Endothelial cell of umbilical vein (primary cell): Measurements from ENCODE around the gene ZNRD2. TPM values are rescaled to one million over a fixed set of nuclear protein-coding genes. Genes with fewer than 3 reads are reported as not detected.

ENCODE experiments used
- BruUV-seq: library from RNA; stranded (reverse); fragments of 400-500 nt; replicated peaks from 2 replicates; lab custom pipeline; 2021; lab: Mats Ljungman, UMichigan
- CTCF ChIA-PET: fragments of 300-600, 350-600 bp; sonication (Branson Sonifier 250); formaldehyde crosslinking; loops from one replicate; lab custom pipeline; 2021; ENCODE audit warnings: antibody characterized with exemption, inconsistent platforms; lab: Charles Lee
- POLR2A ChIA-PET: fragments of 300-600, 350-600 bp; sonication (Branson Sonifier 250); formaldehyde crosslinking; loops from one replicate; lab custom pipeline; 2021; ENCODE audit warnings: antibody characterized with exemption, inconsistent platforms; lab: Charles Lee
- DNase-seq: peaks from one replicate; pipeline ENCODE4 v3.0.0-alpha.2; 2011; ENCODE audit warnings: low read depth, low spot score
- FAIRE-seq: peaks from 2 replicates; lab custom pipeline; 2011; peaks lifted over from hg19 to GRCh38; lab: Jason Lieb, UNC
- H2AFZ ChIP-seq: 2 replicates; pipeline ENCODE4 v1.6.0; 2012; ENCODE audit warnings: low read depth, low read length, control low read depth, inconsistent platforms
- H3K27ac ChIP-seq: 2 replicates; pipeline ENCODE4 v1.5.1; 2011; ENCODE audit warnings: low read depth, mild to moderate bottlenecking, control low read depth, low read length, moderate library complexity; ENCODE audit not compliant: insufficient read depth
- H3K27me3 ChIP-seq, 2 experiments: 2 replicates each; pipeline versions ENCODE4 v1.6.0 to v1.6.1; 2011; ENCODE audit warnings: low read length in 2 of 2, mixed read lengths in 1 of 2; ENCODE audit not compliant: control insufficient read depth in 2 of 2, insufficient read depth in 2 of 2
- H3K36me3 ChIP-seq, 2 experiments: 2 replicates in 1 of 2; 3 replicates in 1 of 2; pipeline ENCODE4 v1.5.1; 2011; ENCODE audit warnings: low read length in 2 of 2, mild to moderate bottlenecking in 1 of 2, moderate library complexity in 1 of 2; ENCODE audit not compliant: control insufficient read depth in 2 of 2, insufficient read depth in 2 of 2; ENCODE audit errors: extremely low read depth in 1 of 2
- H3K4me1 ChIP-seq: 3 replicates; pipeline ENCODE4 v1.5.1; 2011; ENCODE audit warnings: mild to moderate bottlenecking, low read length; ENCODE audit not compliant: control insufficient read depth, insufficient read depth; ENCODE audit errors: extremely low read depth
- H3K4me2 ChIP-seq: 2 replicates; pipeline ENCODE4 v1.6.1; 2011; ENCODE audit warnings: low read length, control low read depth, mixed read lengths; ENCODE audit not compliant: insufficient read depth
- H3K4me3 ChIP-seq, 3 experiments: fragments of 200-600 bp in 1 of 3; sonication (generic), shearing (Covaris generic) in 1 of 3; replicated peaks in 1 of 3; 2 replicates each; pipeline ENCODE4 v1.5.1; 2011 to 2016; ENCODE audit warnings: control low read depth in 3 of 3, low read length in 3 of 3, mild to moderate bottlenecking in 2 of 3, inconsistent platforms in 1 of 3, low read depth in 1 of 3, moderate library complexity in 1 of 3; ENCODE audit not compliant: insufficient read depth in 1 of 3
- H3K79me2 ChIP-seq: 2 replicates; pipeline ENCODE4 v1.6.0; 2012; ENCODE audit warnings: low read length, inconsistent platforms; ENCODE audit not compliant: control insufficient read depth, insufficient read depth
- H3K9ac ChIP-seq: replicated peaks from 2 replicates; pipeline ENCODE3; 2011; ENCODE audit warnings: low read length, control low read depth; ENCODE audit not compliant: insufficient read depth; ENCODE audit errors: extremely low read depth
- H3K9me1 ChIP-seq: replicated peaks from 3 replicates; pipeline ENCODE4 v1.6.0; 2011; ENCODE audit warnings: mild to moderate bottlenecking, low read length; ENCODE audit not compliant: control insufficient read depth, insufficient read depth; ENCODE audit errors: extremely low read depth
- H3K9me3 ChIP-seq: replicated peaks from 2 replicates; pipeline ENCODE4 v1.5.1; 2012; ENCODE audit warnings: low read length, inconsistent platforms; ENCODE audit not compliant: control insufficient read depth, insufficient read depth
- H4K20me1 ChIP-seq: replicated peaks from 2 replicates; pipeline ENCODE3; 2011; ENCODE audit warnings: mild to moderate bottlenecking, low read length; ENCODE audit not compliant: control insufficient read depth, insufficient read depth; ENCODE audit errors: extremely low read depth
- CTCF ChIP-seq, 2 donors: IDR thresholded peaks; 1 replicate in 1 of 2; 2 replicates in 1 of 2; pipeline ENCODE4 v1.5.1; 2011; ENCODE audit warnings: low read length in 2 of 2, mild to moderate bottlenecking in 2 of 2, moderate library complexity in 2 of 2, control low read depth in 1 of 2, inconsistent platforms in 1 of 2, low read depth in 1 of 2; ENCODE audit not compliant: insufficient read depth in 1 of 2; ENCODE audit errors: extremely low read depth in 1 of 2
- EZH2 ChIP-seq: IDR thresholded peaks from 2 replicates; pipeline ENCODE4 v1.6.1; 2012; ENCODE audit warnings: borderline replicate concordance, low read depth, mild to moderate bottlenecking, moderate library complexity, low read length, inconsistent platforms; ENCODE audit not compliant: severe bottlenecking
- FOS ChIP-seq: IDR thresholded peaks from 2 replicates; pipeline ENCODE4 v1.6.1; 2011; ENCODE audit warnings: mild to moderate bottlenecking, low read length, moderate library complexity, borderline replicate concordance; ENCODE audit not compliant: insufficient read depth
- GATA2 ChIP-seq: IDR thresholded peaks from 2 replicates; pipeline ENCODE4 v1.7.0; 2011; ENCODE audit warnings: low read depth, mild to moderate bottlenecking, moderate library complexity, mixed read lengths, low read length; ENCODE audit not compliant: insufficient read length, insufficient read depth
- JUN ChIP-seq: IDR thresholded peaks from 2 replicates; pipeline ENCODE4 v1.6.1; 2011; ENCODE audit warnings: borderline replicate concordance, low read depth; ENCODE audit not compliant: insufficient read length, insufficient read depth
- MAX ChIP-seq: IDR thresholded peaks from 2 replicates; pipeline ENCODE4 v1.6.1; 2011; ENCODE audit not compliant: insufficient read depth, insufficient read length
- MYC ChIP-seq: IDR thresholded peaks from one replicate; pipeline ENCODE4 v1.6.1; 2011; ENCODE audit warnings: mild to moderate bottlenecking, low read depth, low read length
- POLR2A ChIP-seq: IDR thresholded peaks from 2 replicates; pipeline ENCODE4 v1.6.1; 2012; ENCODE audit warnings: low read depth, mild to moderate bottlenecking, control low read depth, low read length
- POLR2AphosphoS5 ChIP-seq: IDR thresholded peaks from 2 replicates; pipeline ENCODE4 v1.6.1; 2012; ENCODE audit warnings: low read depth, mild to moderate bottlenecking, control low read depth, low read length, moderate library complexity; ENCODE audit not compliant: insufficient read depth
- dilution Hi-C: fragments of 300-500 bp; cut with MboI; formaldehyde crosslinking; loops from one replicate; pipeline ENCODE4 v1.15.0; 2019; ENCODE audit warnings: low sequenced_read_pairs; ENCODE audit not compliant: extremely low pct_ligation_motif_present
- intact Hi-C: fragments of 100-400 bp; cut with micrococcal nuclease; formaldehyde crosslinking; loops from one replicate; pipeline ENCODE4 v1.10.0; 2022
- polyA plus RNA-seq, 4 experiments: library from polyadenylated mRNA; depleted of rRNA in 3 of 4; stranded (reverse) in 3 of 4; unstranded in 1 of 4; fragments of >200 nt; gene quantifications; 2 replicates each; pipeline versions ENCODE4 v1.2.1 to v1.2.3, GENCODE V29; 2011 to 2012; ENCODE audit warnings: missing spikeins in 1 of 4
- total RNA-seq: library from RNA; stranded (reverse); gene quantifications from 2 replicates; pipeline ENCODE4 v1.2.3, GENCODE V29; 2021

ZNRD2 gene
- total and polyA plus RNA-seq, 2 donors (not counting 3 experiments of a cell fraction or from before 2014, with no cell fraction given): 40.8 to 96.7 TPM

- Histone ChIP-seq H3K4me1 (peaks cover 11% of the 10 kb centered on the region), H3K27ac (no peak overlapping the region), H3K4me2 (no peak overlapping the region), H2AFZ (no peak overlapping the region), H4K20me1 (no peaks in the 10 kb centered on the region), H3K27me3 (no peaks in the 10 kb centered on the region), H3K79me2 (peaks cover 21% of the 10 kb centered on the region), H3K4me3 (no peak overlapping the region), H3K9me3 (no peaks in the 10 kb centered on the region), H3K9ac (no peak overlapping the region), H3K36me3 (peaks cover 16 to 34% of the 10 kb centered on the region in 2 experiments), H3K9me1 (no peaks in the 10 kb centered on the region)
- BruUV-seq: no TSS peak
- ChIA-PET POLR2A (no interaction called here), CTCF (no interaction called here)
- intact Hi-C loops (no loop called here), dilution Hi-C loops (no loop called here)
- no peak for TF ChIP-seq EZH2
- TF ChIP-seq POLR2A: no peak
- no peak for TF ChIP-seq FOS
- no peak for TF ChIP-seq MYC
- TF ChIP-seq MAX: no peak
- no peak for TF ChIP-seq CTCF (IDR thresholded peaks at IDR 0.05; ENCODE audit: extremely low read depth in 1 of 2, insufficient read depth in 1 of 2, low read depth in 1 of 2, low read length in 2 of 2)
- no peak for TF ChIP-seq POLR2AphosphoS5
- TF ChIP-seq GATA2: no peak
- TF ChIP-seq JUN: no peak
- no peak for FAIRE-seq
- DNase-seq: no peak
Observed at GRCh38 chr11:65526744-65527143, 43.5 kb upstream of the ZNRD2 start.
